Transverse colon (tissue), 4 donors: ENCODE results near the gene KNCN. TPM values are rescaled to one million over a fixed set of nuclear protein-coding genes. Genes with fewer than 3 reads are reported as not detected.
A peak's percentile ranks its signal among the peaks of the same experiment; 100 is the strongest.

ENCODE experiments used
- DNase-seq: peaks from one replicate; pipeline ENCODE4 v3.0.0-alpha.2; 2019
- H3K27ac ChIP-seq, 4 donors: fragments of 200-600 bp; sonication (generic); 2 replicates each; pipeline ENCODE4 v1.5.1; 2016 to 2018; ENCODE audit warnings: inconsistent platforms in 4 of 4
- H3K27me3 ChIP-seq: fragments of 200-600 bp; sonication (generic); 2 replicates; pipeline ENCODE4 v1.5.1; 2017; ENCODE audit warnings: inconsistent platforms
- H3K36me3 ChIP-seq, 4 donors: fragments of 200-600 bp; sonication (generic); 2 replicates each; pipeline ENCODE4 v1.5.1; 2017 to 2019; ENCODE audit warnings: inconsistent platforms in 4 of 4
- H3K4me1 ChIP-seq, 4 donors: fragments of 200-600 bp; sonication (generic); 2 replicates each; pipeline ENCODE4 v1.5.1; 2017 to 2020; ENCODE audit warnings: inconsistent platforms in 4 of 4
- H3K4me3 ChIP-seq, 4 donors: fragments of 200-600 bp; sonication (generic); 1 replicate in 1 of 4; 2 replicates in 3 of 4; pipeline versions ENCODE4 v1.5.1 to v1.6.1; 2017 to 2019; ENCODE audit warnings: inconsistent platforms in 4 of 4
- H3K9me3 ChIP-seq, 2 donors: fragments of 200-600 bp; sonication (generic); 2 replicates each; pipeline ENCODE4 v1.5.1; 2017 to 2019; ENCODE audit warnings: inconsistent platforms in 2 of 2
- EP300 ChIP-seq: sonication (generic); formaldehyde crosslinking; IDR thresholded peaks from one replicate; pipeline ENCODE4 v1.6.1; 2017; ENCODE audit warnings: antibody characterized with exemption, low read depth
- POLR2A ChIP-seq: fragments of 450-650 bp; IDR thresholded peaks from one replicate; pipeline ENCODE4 v1.6.1; 2016; ENCODE audit warnings: antibody characterized with exemption, mild to moderate bottlenecking, moderate library complexity
- POLR2AphosphoS5 ChIP-seq, 3 donors: sonication (generic); formaldehyde crosslinking; IDR thresholded peaks; one replicate each; pipeline ENCODE4 v1.6.1; 2016; ENCODE audit warnings: antibody characterized with exemption in 3 of 3
- WGBS, 2 donors: methylation state at CpG; one replicate each; pipeline ENCODE4 v1.1.5; 2018; ENCODE audit warnings: low coverage in 1 of 2; 5-methylcytosine and 5-hydroxymethylcytosine counted together
- in situ Hi-C, 4 donors: fragments of 200-750 bp; cut with MboI; loops; one replicate each; pipeline versions ENCODE4 v1.15.0 to v1.15.1; 2017; ENCODE audit warnings: low sequenced_read_pairs in 3 of 4, low pct_ligation_motif_present in 1 of 4, low pct_unique_long_range_greater_than_20kb in 1 of 4
- intact Hi-C: fragments of 100-400 bp; cut with DNase I; formaldehyde crosslinking; loops from one replicate; pipeline ENCODE4 v1.15.1; 2023; ENCODE audit warnings: low total_unique reads
- total RNA-seq, 4 donors: library from RNA; depleted of rRNA; stranded (reverse); fragments of >200 nt; gene quantifications; one replicate each; pipeline ENCODE4 v1.1.0, GENCODE V29; 2016
- TF ChIP-seq, protein P1 (sequence below), 5 experiments: fragments of 200-600 bp in 3 of 5; fragments of 450-650 bp in 2 of 5; sonication (generic) in 3 of 5; IDR thresholded peaks; 1 replicate in 2 of 5; 2 replicates in 3 of 5; pipeline ENCODE4 v1.5.1; 2016 to 2017; ENCODE audit warnings: antibody characterized with exemption in 5 of 5, inconsistent platforms in 3 of 5, mild to moderate bottlenecking in 2 of 5, moderate library complexity in 1 of 5

KNCN gene
- total RNA-seq, 4 donors from 2014 or later = not detected

DNA sequence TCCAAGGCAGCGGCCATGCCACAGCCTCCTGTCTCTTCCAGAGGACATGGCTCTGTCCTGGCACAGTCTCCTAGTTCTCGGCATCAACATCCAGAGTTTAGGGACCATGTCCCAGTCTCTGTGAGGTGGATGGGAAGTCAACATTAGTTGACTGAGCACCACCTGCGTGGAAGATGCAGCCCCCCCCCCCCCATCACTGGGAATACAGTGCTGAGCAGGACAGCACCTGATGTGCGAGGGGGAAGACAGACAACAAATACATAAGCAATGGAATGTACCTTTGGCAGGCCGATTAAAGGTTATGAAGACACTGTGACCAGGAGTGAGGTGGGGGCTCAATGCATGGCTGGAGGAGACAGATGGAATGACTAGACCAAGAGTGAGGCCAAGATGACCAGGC, 26.6 kb downstream of the KNCN start:
- H3K27ac ChIP-seq = no peak overlapping the region
- TF ChIP-seq EP300 (no peak), POLR2AphosphoS5 (IDR thresholded peaks at IDR 0.05) (no peak), POLR2A (no peak)
- TF ChIP-seq, protein P1, sequence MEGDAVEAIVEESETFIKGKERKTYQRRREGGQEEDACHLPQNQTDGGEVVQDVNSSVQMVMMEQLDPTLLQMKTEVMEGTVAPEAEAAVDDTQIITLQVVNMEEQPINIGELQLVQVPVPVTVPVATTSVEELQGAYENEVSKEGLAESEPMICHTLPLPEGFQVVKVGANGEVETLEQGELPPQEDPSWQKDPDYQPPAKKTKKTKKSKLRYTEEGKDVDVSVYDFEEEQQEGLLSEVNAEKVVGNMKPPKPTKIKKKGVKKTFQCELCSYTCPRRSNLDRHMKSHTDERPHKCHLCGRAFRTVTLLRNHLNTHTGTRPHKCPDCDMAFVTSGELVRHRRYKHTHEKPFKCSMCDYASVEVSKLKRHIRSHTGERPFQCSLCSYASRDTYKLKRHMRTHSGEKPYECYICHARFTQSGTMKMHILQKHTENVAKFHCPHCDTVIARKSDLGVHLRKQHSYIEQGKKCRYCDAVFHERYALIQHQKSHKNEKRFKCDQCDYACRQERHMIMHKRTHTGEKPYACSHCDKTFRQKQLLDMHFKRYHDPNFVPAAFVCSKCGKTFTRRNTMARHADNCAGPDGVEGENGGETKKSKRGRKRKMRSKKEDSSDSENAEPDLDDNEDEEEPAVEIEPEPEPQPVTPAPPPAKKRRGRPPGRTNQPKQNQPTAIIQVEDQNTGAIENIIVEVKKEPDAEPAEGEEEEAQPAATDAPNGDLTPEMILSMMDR (IDR thresholded peaks at IDR 0.05) = no peak
- 80% methylated on average over 5 of the region's 5 CpGs; no CpG with 5 or more reads in 1 of the 2 donors for WGBS, 2 donors
- no peaks in the 10 kb centered on the region for H3K9me3 ChIP-seq
- peaks cover 0 to 19% (median 4%) of the 10 kb centered on the region in 4 donors for H3K4me1 ChIP-seq
- no peak for DNase-seq
- intact Hi-C loops (loop anchor here (5.0 kb wide), 1 partner anchor 118 kb away; no protein-coding TSS in a partner anchor), in situ Hi-C loops (loop anchor here in 3 of 4 donors (5.0 to 10.0 kb wide), 3 partner anchors 48 to 80 kb away; no protein-coding TSS in a partner anchor)
- no peaks in the 10 kb centered on the region for H3K36me3 ChIP-seq
- H3K27me3 ChIP-seq = peaks cover 26% of the 10 kb centered on the region
- H3K4me3 ChIP-seq = no peak overlapping the region

DNA sequence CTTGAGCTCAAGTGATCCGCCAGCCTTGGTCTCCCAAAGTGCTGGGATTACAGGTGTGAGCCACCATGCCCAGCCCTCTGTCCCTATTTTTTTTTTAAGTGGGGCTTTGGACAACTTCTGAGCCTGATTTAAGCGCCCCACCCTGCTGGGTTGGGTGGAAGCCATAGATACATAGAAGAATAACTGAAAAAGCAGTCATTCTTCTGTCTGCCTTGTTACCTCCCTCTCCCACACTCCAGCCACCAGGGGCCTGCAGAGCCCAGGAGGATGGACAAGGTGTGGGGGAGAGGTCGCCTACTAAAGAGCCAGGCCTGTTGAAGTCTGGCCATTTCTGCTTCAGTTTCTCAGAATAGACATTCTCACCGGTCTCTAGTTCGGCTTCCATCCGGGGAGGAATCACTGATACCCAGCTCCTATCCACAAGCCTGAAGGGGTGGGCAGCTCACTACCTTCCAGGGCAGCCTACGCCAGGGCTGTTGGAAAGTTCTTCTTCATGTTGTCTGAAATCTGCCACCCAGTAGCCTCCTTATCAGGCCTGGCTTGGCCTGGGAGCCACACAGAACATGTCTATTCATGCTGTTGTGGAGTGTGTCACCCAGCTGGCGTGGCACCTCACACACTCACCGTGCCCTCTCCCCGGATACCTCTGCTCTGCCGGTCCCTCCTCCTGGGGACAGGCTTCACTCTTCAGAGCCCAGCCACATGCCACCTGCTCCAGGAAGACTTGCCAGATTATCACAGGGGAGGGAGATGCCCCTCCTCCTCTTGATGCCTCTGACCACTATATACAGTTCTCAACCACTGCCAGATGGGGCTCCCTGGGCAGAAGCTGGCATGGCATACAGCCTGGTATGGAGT, 27.7 kb downstream of the KNCN start:
- Histone ChIP-seq H3K27ac (no peak overlapping the region), H3K4me3 (no peak overlapping the region), H3K4me1 (peaks cover 0 to 19% (median 4%) of the 10 kb centered on the region in 4 donors), H3K9me3 (no peaks in the 10 kb centered on the region), H3K27me3 (peaks cover 15% of the 10 kb centered on the region), H3K36me3 (no peaks in the 10 kb centered on the region)
- 84% methylated on average over 11 of the region's 11 CpGs; no CpG with 5 or more reads in 1 of the 2 donors for WGBS, 2 donors
- no peak for DNase-seq
- in situ Hi-C loops = loop anchor here in 2 of 4 donors (10.0 kb wide), 2 partner anchors 49 to 79 kb away; no protein-coding TSS in a partner anchor
- no peak for TF ChIP-seq POLR2A
- TF ChIP-seq, protein P1 (IDR thresholded peaks at IDR 0.05) = no peak
- TF ChIP-seq POLR2AphosphoS5 (IDR thresholded peaks at IDR 0.05) = no peak
- TF ChIP-seq EP300 = no peak
- intact Hi-C loops = no loop called here

DNA sequence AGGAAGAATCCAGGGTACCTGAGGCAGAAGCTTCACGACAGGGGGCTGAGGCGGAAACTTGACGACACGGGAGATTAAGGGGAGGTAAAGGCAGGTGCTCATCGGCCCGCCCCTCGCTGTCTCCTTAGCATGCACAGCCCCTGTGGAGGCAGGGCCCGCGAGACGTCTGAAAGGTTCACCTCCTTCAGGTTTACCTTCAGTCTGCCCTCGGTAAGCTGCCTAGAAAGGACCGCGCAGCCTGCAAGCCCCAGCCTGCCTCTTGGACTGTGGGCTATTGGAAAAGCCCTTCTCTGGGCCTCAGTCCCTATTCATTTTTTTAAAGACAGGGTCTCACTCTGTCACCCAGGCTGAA, 28.5 kb downstream of the KNCN start:
- DNase-seq = no peak
- in situ Hi-C loops = loop anchor here in 2 of 4 donors (10.0 kb wide), 2 partner anchors 48 to 78 kb away; no protein-coding TSS in a partner anchor
- Histone ChIP-seq H3K27me3 (peaks cover 15% of the 10 kb centered on the region), H3K4me3 (no peak overlapping the region), H3K36me3 (no peaks in the 10 kb centered on the region), H3K9me3 (no peaks in the 10 kb centered on the region), H3K27ac (no peak overlapping the region), H3K4me1 (peaks cover 0 to 24% (median 6%) of the 10 kb centered on the region in 4 donors)
- intact Hi-C loops = no loop called here
- 89 to 100% methylated on average over 2 to 13 of the region's 13 CpGs for WGBS, 2 donors
- no peak for TF ChIP-seq EP300
- TF ChIP-seq POLR2AphosphoS5 (IDR thresholded peaks at IDR 0.05) = no peak
- TF ChIP-seq, protein P1 (IDR thresholded peaks at IDR 0.05) = no peak
- TF ChIP-seq POLR2A = no peak

DNA sequence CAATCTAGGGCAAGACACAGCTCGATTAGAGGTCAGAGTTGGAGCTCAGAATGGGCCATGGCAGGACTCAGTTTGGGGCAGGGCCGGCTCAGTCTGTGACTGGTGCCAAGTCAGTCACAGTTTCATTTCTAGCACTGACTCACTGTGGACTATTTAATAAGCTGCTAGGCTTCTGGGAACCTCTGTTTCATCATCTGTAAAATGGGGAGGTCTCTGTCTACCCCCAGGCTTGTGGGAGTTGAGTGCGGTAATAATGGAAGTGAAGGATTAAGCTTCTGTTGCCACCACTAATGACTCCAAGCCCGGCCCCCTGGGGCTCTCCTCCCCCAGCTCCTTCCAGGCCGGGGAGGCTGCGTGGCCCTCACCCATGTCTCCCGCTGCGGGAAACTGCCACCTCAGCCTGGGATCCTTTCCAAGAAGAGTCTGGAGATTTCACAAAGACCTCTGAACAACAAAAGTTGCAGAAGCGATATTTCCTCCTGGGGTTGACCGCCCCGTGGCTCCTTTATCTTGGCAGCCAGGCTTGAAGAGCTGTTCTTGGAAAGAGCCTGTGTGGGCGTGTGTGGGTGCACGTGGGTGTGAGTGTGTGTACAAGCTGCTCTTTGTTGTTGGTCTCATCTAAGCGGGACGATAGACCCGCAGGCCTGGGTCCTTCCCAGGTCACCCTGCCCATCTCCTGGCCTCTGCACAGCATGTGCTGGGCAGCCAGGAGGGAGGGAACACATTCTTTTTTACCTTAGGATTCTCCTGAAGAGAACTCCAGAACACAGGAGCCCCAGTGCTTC, 29.1 kb downstream of the KNCN start:
- 18% methylated on average over 16 of the region's 16 CpGs; no CpG with 5 or more reads in 1 of the 2 donors for WGBS, 2 donors
- in situ Hi-C loops (loop anchor here in 2 of 4 donors (10.0 kb wide), 2 partner anchors 48 to 78 kb away; no protein-coding TSS in a partner anchor), intact Hi-C loops (no loop called here)
- Histone ChIP-seq H3K27me3 (peaks cover 17% of the 10 kb centered on the region), H3K9me3 (no peaks in the 10 kb centered on the region), H3K27ac (no peak overlapping the region), H3K4me1 (peaks cover 0 to 23% (median 9%) of the 10 kb centered on the region in 4 donors), H3K36me3 (no peaks in the 10 kb centered on the region), H3K4me3 (no peak overlapping the region)
- TF ChIP-seq EP300 (no peak), POLR2AphosphoS5 (IDR thresholded peaks at IDR 0.05) (no peak)
- DNase-seq = peak; percentile 30
